ENCODE results near the gene ANKRD23.

- TF ChIP-seq, protein P1, sequence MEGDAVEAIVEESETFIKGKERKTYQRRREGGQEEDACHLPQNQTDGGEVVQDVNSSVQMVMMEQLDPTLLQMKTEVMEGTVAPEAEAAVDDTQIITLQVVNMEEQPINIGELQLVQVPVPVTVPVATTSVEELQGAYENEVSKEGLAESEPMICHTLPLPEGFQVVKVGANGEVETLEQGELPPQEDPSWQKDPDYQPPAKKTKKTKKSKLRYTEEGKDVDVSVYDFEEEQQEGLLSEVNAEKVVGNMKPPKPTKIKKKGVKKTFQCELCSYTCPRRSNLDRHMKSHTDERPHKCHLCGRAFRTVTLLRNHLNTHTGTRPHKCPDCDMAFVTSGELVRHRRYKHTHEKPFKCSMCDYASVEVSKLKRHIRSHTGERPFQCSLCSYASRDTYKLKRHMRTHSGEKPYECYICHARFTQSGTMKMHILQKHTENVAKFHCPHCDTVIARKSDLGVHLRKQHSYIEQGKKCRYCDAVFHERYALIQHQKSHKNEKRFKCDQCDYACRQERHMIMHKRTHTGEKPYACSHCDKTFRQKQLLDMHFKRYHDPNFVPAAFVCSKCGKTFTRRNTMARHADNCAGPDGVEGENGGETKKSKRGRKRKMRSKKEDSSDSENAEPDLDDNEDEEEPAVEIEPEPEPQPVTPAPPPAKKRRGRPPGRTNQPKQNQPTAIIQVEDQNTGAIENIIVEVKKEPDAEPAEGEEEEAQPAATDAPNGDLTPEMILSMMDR (IDR thresholded peaks at IDR 0.05; ENCODE audit: poor library complexity, severe bottlenecking): no peak
- TF ChIP-seq EZH2 (IDR thresholded peaks at IDR 0.05; ENCODE audit: borderline replicate concordance, insufficient read depth, low read length, poor library complexity, severe bottlenecking) (no peak), RAD21 (conservative IDR thresholded peaks at IDR 0.05) (no peak)
- TF ChIP-seq, protein P2, sequence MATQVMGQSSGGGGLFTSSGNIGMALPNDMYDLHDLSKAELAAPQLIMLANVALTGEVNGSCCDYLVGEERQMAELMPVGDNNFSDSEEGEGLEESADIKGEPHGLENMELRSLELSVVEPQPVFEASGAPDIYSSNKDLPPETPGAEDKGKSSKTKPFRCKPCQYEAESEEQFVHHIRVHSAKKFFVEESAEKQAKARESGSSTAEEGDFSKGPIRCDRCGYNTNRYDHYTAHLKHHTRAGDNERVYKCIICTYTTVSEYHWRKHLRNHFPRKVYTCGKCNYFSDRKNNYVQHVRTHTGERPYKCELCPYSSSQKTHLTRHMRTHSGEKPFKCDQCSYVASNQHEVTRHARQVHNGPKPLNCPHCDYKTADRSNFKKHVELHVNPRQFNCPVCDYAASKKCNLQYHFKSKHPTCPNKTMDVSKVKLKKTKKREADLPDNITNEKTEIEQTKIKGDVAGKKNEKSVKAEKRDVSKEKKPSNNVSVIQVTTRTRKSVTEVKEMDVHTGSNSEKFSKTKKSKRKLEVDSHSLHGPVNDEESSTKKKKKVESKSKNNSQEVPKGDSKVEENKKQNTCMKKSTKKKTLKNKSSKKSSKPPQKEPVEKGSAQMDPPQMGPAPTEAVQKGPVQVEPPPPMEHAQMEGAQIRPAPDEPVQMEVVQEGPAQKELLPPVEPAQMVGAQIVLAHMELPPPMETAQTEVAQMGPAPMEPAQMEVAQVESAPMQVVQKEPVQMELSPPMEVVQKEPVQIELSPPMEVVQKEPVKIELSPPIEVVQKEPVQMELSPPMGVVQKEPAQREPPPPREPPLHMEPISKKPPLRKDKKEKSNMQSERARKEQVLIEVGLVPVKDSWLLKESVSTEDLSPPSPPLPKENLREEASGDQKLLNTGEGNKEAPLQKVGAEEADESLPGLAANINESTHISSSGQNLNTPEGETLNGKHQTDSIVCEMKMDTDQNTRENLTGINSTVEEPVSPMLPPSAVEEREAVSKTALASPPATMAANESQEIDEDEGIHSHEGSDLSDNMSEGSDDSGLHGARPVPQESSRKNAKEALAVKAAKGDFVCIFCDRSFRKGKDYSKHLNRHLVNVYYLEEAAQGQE (IDR thresholded peaks at IDR 0.05; ENCODE audit: borderline replicate concordance): no peak
These were observed 39.5 kb upstream of the ANKRD23 start for GRCh38 chr2:96883306-96883705.
